Left ventricle myocardium inferior (tissue), 1 donor: ENCODE results near the gene NCOA7. TPM values are rescaled to one million over a fixed set of nuclear protein-coding genes. Genes with fewer than 3 reads are reported as not detected.

Experiments used
- DNase-seq: peaks from one replicate; pipeline ENCODE4 v3.0.0-alpha.2; 2020
- H3K27ac ChIP-seq: fragments of 200-600 bp; replicated peaks from 2 replicates; pipeline ENCODE4 v1.8.0; 2021
- H3K27me3 ChIP-seq: fragments of 200-600 bp; 2 replicates; pipeline ENCODE4 v1.8.0; 2021; ENCODE audit warnings: low read depth
- H3K36me3 ChIP-seq: fragments of 200-600 bp; 2 replicates; pipeline ENCODE4 v1.8.0; 2021
- H3K4me1 ChIP-seq: fragments of 200-600 bp; 2 replicates; pipeline ENCODE4 v1.8.0; 2021
- H3K4me3 ChIP-seq: fragments of 200-600 bp; 2 replicates; pipeline ENCODE4 v1.8.0; 2021; ENCODE audit warnings: mild to moderate bottlenecking, moderate library complexity
- H3K9me3 ChIP-seq: fragments of 200-600 bp; replicated peaks from 2 replicates; pipeline ENCODE4 v1.8.0; 2021
- CTCF ChIP-seq: fragments of 200-600 bp; IDR thresholded peaks from 2 replicates; pipeline ENCODE4 v1.8.0; 2021; ENCODE audit warnings: antibody characterized with exemption, mild to moderate bottlenecking, borderline replicate concordance
- intact Hi-C: fragments of 100-400 bp; cut with micrococcal nuclease; formaldehyde crosslinking; loops from one replicate; pipeline ENCODE4 v1.11.0; 2022
- total RNA-seq: library from RNA; stranded (reverse); fragmentation: NEBNext Ultra II Directional; extraction: Animal tissue kit (Norgen Biotek cat#: 25700); gene quantifications from one replicate; pipeline ENCODE4 v1.2.1, GENCODE V29; 2021
- donor health status: DM: no; HTN: yes; CAD: no; lungs with severe emphysema.

Gene NCOA7
- total RNA-seq, 1 donor from 2014 or later = 10.3 TPM

DNA sequence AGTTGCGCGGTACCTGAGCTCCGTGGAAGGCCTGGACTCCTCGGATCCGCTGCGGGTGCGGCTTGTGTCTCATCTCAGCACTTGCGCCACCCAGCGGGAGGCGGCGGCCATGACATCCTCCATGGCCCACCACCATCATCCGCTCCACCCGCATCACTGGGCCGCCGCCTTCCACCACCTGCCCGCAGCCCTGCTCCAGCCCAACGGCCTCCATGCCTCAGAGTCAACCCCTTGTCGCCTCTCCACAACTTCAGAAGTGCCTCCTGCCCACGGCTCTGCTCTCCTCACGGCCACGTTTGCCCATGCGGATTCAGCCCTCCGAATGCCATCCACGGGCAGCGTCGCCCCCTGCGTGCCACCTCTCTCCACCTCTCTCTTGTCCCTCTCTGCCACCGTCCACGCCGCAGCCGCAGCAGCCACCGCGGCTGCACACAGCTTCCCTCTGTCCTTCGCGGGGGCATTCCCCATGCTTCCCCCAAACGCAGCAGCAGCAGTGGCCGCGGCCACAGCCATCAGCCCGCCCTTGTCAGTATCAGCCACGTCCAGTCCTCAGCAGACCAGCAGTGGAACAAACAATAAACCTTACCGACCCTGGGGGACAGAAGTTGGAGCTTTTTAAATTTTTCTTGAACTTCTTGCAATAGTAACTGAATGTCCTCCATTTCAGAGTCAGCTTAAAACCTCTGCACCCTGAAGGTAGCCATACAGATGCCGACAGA, 31.4 kb upstream of the NCOA7 start:
- Histone ChIP-seq H3K9me3 (no peaks in the 10 kb centered on the region), H3K4me1 (peaks cover 88% of the 10 kb centered on the region), H3K27ac (peak overlapping the region; percentile 67), H3K36me3 (peaks cover 28% of the 10 kb centered on the region), H3K4me3 (peak overlapping the region; percentile 44), H3K27me3 (no peaks in the 10 kb centered on the region)
- intact Hi-C loops = no loop called here
- DNase-seq = peak; percentile 57
- peak; percentile 63 for TF ChIP-seq CTCF

DNA sequence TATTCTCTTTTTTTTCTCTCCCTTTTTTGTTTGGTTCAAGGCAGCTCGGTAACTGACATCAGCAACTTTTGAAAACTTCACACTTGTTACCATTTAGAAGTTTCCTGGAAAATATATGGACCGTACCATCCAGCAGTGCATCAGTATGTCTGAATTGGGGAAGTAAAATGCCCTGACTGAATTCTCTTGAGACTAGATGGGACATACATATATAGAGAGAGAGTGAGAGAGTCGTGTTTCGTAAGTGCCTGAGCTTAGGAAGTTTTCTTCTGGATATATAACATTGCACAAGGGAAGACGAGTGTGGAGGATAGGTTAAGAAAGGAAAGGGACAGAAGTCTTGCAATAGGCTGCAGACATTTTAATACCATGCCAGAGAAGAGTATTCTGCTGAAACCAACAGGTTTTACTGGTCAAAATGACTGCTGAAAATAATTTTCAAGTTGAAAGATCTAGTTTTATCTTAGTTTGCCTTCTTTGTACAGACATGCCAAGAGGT, 30.8 kb upstream of the NCOA7 start:
- Histone ChIP-seq H3K4me3 (peak overlapping the region; percentile 44), H3K27me3 (no peaks in the 10 kb centered on the region), H3K36me3 (peaks cover 23% of the 10 kb centered on the region), H3K4me1 (peaks cover 88% of the 10 kb centered on the region), H3K27ac (peak overlapping the region; percentile 67), H3K9me3 (no peaks in the 10 kb centered on the region)
- intact Hi-C loops = no loop called here
- no peak for TF ChIP-seq CTCF
- DNase-seq = no peak

DNA sequence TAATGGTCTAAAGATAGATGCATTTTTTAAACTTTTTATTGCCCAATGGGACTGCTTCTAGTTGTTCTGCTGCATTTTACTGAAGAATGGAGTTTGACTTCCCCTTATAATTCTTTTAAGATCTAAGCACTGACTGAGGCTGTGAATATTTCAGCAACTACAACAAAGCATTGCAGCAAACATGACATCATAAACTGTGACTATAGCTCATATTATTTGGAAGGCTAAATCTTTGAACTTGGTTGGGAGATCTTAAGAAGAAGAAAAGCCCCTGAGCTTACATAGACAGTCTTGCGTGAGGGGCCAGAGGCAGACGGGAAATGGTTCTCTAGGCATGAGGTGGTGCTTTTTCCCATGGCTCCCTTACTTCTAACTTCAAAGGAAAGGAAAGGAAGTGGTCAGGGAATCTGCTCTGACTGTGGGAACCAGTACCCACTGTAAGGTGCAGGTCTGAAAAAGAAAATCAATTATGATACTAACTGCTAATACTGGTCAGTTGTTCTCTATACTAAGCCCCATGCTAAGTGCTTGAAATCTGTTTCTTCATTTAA, 26.6 kb upstream of the NCOA7 start:
- intact Hi-C loops = no loop called here

DNA sequence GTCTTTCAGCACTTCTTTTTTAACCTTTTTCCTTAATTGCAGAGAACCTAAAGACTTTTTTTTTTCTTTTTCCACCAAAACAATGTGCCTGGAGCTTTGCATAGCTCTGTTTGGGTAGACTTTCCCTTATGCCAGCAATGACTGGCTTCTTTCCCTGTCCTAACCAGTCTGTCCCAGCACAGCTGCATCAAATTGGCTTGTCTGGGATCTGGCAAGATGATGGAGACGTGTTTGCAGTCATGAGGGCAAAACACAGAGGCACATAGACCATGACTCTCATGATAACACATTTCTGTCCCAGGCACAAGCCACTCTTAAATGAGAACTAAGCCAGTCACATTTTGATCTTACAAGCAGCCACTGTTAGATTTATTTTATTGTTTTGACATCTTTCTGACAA, 24.8 kb upstream of the NCOA7 start:
- no peak for DNase-seq
- Histone ChIP-seq H3K36me3 (no peaks in the 10 kb centered on the region), H3K27ac (peak overlapping the region; percentile 53), H3K4me1 (peaks cover 53% of the 10 kb centered on the region), H3K4me3 (no peak overlapping the region), H3K27me3 (no peaks in the 10 kb centered on the region), H3K9me3 (no peaks in the 10 kb centered on the region)
- no peak for TF ChIP-seq CTCF
- intact Hi-C loops = loop anchor here (5.0 kb wide), 1 partner anchor 454 kb away; no protein-coding TSS in a partner anchor

More for the DNA sequence above, 26.6 kb upstream of the NCOA7 start:
- no peak for DNase-seq
- Histone ChIP-seq H3K27me3 (no peaks in the 10 kb centered on the region), H3K9me3 (no peaks in the 10 kb centered on the region), H3K4me1 (peaks cover 69% of the 10 kb centered on the region), H3K4me3 (no peak overlapping the region), H3K27ac (peak overlapping the region; percentile 53), H3K36me3 (peaks cover 7% of the 10 kb centered on the region)
- no peak for TF ChIP-seq CTCF

GRCh38 chr6:125766641-125767040, 24.1 kb upstream of the NCOA7 start:
- TF ChIP-seq CTCF = no peak
- intact Hi-C loops = loop anchor here (5.0 kb wide), 1 partner anchor 454 kb away; no protein-coding TSS in a partner anchor
- Histone ChIP-seq H3K4me3 (no peak overlapping the region), H3K9me3 (no peaks in the 10 kb centered on the region), H3K27ac (peak overlapping the region; percentile 53), H3K27me3 (no peaks in the 10 kb centered on the region), H3K36me3 (no peaks in the 10 kb centered on the region), H3K4me1 (peaks cover 46% of the 10 kb centered on the region)
- no peak for DNase-seq
